B cell (primary cell): ENCODE results near the gene IGFBP7.

Source experiments
- EZH2 ChIP-seq: IDR thresholded peaks from 2 replicates; pipeline ENCODE4 v1.6.1; 2012; ENCODE audit warnings: borderline replicate concordance, low read depth, mild to moderate bottlenecking, moderate library complexity, low read length; ENCODE audit not compliant: insufficient read depth, poor library complexity, severe bottlenecking
- TF ChIP-seq, protein P1 (sequence below): fragments of 200-600 bp; IDR thresholded peaks from one replicate; pipeline ENCODE4 v1.8.0; 2022; ENCODE audit warnings: antibody characterized with exemption, mild to moderate bottlenecking

DNA sequence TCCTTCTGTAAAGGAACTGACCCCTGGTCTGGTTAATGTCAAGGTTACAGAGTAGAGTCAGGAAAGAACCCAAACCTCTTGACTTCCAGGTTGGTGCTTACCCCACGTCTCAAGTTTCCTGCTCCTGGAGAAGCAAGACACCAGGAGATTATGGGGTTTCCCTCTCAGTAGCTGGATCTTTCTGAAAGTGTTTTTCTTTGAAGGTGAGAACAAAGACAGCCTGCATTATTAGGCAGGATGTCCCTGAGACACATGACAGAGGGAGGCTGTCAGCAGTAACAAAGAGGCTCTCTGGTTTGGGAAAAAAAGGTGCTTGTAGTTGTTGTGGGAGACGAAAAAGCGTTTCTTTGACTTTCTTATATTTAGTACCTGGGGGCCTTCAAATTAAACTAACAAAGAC lies 44.7 kb upstream of the IGFBP7 start:
- TF ChIP-seq, protein P1, sequence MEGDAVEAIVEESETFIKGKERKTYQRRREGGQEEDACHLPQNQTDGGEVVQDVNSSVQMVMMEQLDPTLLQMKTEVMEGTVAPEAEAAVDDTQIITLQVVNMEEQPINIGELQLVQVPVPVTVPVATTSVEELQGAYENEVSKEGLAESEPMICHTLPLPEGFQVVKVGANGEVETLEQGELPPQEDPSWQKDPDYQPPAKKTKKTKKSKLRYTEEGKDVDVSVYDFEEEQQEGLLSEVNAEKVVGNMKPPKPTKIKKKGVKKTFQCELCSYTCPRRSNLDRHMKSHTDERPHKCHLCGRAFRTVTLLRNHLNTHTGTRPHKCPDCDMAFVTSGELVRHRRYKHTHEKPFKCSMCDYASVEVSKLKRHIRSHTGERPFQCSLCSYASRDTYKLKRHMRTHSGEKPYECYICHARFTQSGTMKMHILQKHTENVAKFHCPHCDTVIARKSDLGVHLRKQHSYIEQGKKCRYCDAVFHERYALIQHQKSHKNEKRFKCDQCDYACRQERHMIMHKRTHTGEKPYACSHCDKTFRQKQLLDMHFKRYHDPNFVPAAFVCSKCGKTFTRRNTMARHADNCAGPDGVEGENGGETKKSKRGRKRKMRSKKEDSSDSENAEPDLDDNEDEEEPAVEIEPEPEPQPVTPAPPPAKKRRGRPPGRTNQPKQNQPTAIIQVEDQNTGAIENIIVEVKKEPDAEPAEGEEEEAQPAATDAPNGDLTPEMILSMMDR: no peak
- TF ChIP-seq EZH2: no peak
